GM19328 (cell line): Measurements from ENCODE around the gene SEMA4B.
"Not testable (repeated sequence)": the region's sequence is repeated elsewhere in the genome, so short reads cannot be mapped to it uniquely, and the experiment has no call there.

ENCODE experiments used
- ATAC-seq: cut with Tn5 transposase; IDR thresholded peaks from one replicate; pipeline ENCODE4 v1.9.1; 2021; ENCODE audit warnings: mild to moderate bottlenecking, moderate library complexity; ENCODE audit not compliant: unreplicated experiment

SEMA4B gene

DNA sequence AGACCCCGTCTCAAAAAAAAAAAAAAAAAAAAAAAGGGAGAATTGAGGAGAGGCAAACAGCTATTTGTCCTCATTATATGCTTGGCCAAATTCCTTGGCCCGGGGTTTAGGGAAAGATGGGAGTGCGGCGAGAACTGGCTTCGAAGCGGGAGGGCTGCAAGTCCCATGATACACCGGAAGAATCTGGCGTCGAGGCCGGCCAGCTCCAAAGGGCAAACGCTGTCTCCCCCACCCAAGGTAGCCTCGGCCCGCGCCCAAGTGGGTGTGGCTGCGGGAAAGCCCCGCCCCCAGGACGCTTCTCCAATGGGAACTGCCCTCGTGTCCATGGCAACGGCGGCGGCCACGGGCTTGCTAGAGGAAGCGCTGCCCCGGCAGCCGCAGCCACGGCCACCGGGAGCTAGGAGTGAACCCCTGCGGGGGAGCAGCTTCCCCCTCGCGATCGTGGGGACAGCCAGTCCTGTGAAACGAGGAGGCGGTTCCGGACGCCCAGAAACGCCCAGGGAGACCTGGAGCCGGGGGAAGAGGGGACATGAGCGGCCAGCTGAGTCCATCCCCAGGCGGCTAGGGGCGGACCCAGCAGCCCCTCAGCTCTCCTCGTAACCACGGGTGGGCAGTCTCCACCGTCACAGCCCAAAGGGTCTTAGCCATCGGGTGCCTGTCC, 48.2 kb downstream of the SEMA4B start, which contains the start of gene TTLL13:
Gene TTLL13 (plus strand): TSS at position 354 of the 661 bp plus-strand sequence. CDS start 1,075 bp downstream, outside the sequence.
- peak; percentile 62 for ATAC-seq

DNA sequence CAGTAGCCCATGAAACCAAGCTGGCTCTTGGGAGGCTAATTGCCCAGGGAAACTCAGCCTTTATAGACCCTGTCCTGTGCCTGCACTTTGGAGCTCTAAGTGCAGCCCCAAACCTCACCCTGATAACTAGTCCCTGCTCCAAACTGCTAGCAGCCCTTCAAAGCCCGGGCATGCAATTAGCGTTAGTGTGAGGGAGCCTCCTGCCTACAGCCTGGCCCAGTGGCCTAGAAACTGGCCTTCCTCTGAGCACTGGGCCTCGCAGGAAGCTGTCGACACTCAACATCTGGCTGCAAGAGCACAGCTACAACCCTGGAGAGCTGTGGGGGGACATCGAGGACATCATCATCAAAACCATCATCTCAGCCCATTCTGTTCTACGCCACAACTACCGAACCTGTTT, 56.6 kb downstream of the SEMA4B start:
- ATAC-seq, result no peak

DNA sequence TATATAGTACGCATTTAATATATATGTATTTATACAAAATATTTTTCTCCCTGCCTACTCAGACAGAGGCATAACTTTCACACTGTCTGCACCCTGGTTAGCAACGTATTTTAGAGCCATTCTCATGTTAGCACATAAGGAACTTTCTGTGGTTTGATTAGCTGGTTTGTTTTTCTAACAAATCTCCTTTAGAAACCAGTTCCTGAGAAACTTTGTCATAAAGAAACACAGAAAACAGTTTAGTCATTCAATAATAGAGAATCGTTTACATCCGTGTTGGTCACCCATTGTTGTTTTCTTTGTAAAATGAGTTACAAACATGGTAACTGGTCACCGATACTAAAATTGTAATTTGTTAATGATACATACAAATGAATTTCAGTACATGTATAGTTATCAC, 58.4 kb downstream of the SEMA4B start:
- peak; percentile 52 for ATAC-seq

DNA sequence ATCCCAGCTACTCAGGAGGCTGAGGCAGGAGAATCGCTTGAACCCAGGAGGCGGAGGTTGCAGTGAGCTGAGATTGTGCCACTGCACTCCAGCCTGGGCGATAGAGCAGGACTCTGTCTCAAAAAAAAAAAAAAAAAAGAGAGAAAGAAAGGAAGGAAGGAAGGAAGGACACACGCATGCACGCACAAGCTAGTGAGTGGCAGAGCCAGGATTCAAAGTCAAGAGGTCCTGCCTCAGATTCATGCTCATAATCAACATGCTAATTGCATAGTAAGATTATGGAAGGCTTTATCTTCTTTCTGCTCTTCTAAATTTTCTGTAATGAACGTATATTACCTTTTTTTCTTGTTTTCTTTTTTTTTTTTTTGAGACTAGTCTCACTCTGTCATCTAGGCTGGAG, 59.6 kb downstream of the SEMA4B start:
- ATAC-seq, result not testable (repeated sequence)

DNA sequence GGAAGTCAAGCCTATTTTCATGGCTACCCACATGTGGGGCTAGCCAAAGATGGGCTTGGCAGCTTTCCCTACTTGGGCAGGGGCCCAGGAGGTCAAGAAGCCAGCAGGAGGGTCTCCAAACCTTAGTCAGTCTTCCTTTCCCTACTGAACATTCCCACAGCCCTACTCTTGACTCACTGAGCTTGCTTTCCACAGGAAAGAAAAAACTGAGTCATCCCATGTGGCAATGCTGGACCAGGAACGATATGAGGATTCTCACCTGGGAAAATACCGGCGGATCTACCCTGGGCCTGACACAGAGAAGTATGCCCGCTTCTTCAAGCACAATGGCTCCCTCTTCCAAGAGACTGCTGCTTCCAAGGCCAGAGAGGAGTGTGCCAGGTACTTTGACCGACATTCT, 60.7 kb downstream of the SEMA4B start:
- no peak for ATAC-seq

DNA sequence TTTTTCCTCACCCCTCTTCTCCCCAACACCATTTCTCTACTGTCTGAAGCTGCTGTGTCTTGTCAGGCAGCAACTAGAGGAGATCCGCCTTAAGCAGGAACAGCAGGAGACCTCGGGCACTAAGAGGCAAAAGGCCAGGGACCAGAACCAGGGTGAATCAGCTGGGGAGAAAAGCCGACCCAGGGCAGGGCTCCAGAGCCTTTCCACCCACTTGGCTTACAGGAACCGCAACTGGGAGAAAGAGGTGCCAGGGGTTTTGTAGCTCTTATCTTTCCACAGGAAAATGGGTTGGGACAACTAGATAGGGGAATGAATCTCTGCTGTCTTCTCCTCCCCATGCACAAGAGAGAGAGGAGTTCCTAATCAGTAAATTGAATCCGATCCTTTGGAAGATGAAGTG, 61.3 kb downstream of the SEMA4B start:
- ATAC-seq, result no peak

DNA sequence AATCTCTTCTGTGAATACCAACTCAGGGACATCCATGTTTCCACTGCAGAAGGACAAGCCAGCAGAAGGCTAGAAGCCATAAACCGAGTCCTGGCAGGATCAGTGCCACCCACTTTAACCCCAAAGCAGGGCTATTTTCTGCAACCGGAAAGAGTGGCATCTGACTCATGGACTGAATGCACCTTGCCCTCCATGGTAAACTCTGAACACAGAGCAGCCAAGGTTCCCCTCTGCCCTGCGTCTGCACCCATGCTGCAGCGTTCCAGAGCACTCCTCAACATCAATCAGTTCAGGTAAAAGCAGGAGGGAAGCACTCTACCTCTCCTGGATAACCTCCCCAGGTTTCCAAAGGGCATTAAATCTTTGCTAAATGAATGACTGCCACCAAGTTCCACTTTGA, 63.5 kb downstream of the SEMA4B start:
- no peak for ATAC-seq

DNA sequence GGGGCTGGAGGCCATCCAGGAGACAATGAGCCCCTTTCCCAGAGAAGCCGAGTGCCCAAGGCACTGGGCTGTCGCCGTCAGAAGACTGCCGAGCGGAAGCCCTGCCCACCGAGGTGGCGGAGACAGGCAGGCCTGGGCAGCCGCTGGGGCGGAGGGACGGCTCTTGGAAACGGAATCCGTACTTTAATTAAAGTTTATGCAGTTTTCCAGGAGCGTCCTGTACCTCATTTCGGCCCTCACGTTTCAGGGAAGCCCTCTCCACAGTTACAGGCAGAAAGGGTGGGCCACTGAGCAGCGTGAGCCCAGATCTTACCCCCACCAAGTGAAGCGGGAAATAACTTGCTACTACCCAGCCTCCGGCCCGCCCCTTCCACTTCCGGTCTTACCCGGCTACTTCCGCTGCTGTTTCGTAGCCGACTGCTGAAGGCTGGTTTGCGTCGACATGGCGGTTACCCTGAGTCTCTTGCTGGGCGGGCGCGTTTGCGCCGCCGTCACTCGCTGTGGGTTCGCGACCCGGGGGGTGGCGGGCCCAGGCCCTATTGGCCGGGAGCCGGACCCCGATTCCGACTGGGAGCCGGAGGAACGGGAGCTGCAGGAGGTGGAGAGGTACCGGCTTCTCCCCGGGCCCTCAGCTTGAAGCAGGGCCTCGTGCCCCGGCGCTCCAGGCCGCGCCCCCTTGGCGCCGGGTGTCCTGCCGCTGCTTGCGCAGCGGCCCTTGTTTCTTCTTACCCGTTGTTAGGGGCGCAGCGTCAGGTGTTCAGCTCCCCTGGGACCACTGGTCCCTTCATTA, 64.3 kb downstream of the SEMA4B start, which contains the start of gene NGRN:
Gene NGRN (plus strand): TSS at position 402 of the 790 bp plus-strand sequence. CDS start 41 bp downstream, at position 443.
- ATAC-seq, result peak; percentile 90

DNA sequence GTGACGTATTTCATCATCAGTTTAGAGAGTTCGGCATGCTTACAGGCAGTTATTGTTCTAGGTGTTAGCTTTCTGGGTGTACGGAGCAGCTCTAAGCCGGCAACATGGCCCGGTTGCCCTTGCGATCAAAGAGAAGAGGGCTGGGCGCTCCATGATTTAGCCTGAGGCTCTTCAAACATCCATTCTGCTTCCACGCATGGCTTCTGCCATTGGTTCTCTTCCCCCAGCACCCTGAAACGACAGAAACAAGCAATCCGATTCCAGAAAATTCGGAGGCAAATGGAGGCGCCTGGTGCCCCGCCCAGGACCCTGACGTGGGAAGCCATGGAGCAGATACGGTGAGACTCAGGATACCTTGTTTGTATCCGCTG, 64.9 kb downstream of the SEMA4B start:
- ATAC-seq, result no peak

DNA sequence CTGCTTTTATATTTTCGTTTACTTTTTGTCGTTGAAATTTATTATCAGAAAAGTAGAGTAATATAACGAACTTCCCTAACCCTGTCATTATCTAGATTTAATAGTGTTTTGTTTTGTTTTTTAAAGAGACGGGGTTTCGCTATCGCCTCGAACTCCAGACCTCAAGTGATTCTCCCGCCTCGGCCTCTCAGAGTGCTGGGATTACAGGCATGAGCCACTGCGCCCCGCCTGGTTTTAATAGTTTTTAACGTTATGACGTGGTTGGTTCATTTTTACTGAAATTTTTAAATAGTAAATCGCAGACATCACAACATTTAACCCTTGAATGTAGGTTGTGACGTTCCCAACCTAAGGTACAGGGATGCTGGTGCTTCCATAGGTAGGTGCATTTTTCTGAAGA, 65.4 kb downstream of the SEMA4B start:
- ATAC-seq, result no peak

DNA sequence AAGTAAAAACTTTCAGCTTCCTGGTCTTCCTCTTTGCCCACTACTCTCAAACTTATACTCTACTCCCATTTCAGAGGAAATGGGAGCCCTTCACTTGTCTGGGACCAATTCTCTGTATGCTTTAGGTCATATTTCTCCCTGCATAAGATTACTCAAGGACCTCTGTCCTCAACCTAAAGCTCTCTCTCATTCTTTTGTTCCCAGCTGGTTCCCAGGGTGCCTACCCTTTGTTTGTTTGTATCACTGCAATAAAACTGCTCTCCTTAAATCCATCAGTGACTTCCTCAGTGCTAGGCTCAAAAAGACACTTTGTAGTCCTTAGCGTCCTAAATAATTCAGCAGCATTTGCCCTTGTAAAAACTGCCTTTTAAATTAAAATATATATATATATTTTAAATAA, 67.3 kb downstream of the SEMA4B start:
- ATAC-seq, result no peak

DNA sequence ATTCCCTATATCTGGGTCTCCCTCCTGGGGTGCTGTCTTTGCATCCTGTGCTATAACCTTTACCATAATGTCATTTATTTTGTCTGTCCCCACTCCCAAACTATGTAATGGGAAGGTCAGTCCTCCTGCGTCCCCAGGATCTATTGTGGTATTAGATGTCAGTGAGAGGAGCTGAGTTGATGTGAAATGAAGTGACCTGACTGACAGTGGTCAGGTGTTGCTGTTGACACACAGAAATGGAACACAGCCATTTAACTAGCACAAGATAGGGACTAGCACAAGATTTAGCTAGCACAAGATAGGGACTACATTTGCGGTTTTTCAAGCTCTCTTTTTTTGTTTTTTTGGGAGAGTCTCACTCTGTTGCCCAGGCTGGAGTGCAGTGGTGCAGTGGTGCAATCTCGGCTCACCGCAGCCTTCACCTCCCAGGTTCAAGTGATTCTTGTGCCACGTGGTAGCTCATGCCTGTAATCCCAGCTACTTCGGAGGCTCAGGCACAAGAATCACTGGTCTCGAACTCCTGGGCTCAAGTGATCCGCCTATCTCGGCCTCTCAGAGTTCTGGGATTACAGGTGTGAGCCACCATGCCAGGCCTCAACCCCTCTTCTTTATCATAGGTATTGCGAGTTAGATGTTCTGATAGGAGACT, 69.5 kb downstream of the SEMA4B start:
- no peak for ATAC-seq

DNA sequence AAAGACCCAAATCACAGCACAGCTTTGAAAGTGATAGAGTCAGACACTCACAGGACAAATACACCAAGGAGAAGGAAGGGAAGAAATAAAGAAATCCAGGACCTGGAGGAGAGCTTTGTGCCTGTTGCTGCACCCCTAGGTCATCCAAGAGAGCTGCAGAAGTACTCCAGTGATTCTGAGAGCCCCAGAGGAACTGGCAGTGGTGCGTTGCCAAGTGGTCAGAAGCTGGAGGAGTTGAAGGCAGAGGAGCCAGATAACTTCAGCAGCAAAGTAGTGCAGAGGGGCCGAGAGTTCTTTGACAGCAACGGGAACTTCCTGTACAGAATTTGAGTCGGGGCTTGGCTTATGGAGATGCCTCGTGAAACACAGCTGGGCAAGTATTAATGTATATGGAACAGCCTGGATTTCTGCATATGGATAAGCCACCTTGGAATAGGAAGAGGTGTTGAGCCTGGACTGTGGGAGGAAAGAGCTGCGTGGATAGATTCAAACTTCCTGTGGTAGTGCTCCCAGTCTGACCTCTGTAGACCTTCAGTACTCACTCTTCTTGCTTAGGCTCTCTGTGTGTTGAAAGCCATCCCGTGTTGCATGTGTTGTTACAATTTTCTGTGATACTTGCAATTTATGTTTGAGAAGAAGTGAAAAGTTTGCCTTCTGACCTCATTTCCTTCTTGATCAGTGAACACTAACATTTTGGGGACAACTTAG, 70.5 kb downstream of the SEMA4B start:
- no peak for ATAC-seq

DNA sequence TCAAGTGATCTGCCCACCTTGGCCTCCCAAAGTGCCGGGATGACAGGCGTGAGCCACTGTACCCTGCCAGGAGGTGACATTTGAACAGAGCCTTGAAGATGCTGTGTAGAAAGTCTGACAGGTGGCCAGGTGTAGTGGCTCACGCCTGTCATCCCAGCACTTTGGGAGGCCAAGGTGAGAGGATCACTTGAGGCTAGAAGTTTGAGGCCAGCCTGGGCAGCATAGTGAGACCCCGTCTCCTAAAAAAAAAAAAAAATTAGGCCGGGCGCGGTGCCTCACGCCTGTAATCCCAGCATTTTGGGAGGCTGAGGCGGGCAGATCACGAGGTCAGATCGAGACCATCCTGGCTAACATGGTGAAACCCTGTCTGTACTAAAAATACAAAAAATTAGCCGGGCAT, 77.3 kb downstream of the SEMA4B start:
- ATAC-seq, result not testable (repeated sequence)
